ENCODE results near the gene DNAJB8. TPM values are rescaled to one million over a fixed set of nuclear protein-coding genes. Genes with fewer than 3 reads are reported as not detected.
A peak's percentile ranks its signal among the peaks of the same experiment; 100 is the strongest.

DNAJB8 gene
- polyA plus RNA-seq, 1 experiment: not detected

DNA sequence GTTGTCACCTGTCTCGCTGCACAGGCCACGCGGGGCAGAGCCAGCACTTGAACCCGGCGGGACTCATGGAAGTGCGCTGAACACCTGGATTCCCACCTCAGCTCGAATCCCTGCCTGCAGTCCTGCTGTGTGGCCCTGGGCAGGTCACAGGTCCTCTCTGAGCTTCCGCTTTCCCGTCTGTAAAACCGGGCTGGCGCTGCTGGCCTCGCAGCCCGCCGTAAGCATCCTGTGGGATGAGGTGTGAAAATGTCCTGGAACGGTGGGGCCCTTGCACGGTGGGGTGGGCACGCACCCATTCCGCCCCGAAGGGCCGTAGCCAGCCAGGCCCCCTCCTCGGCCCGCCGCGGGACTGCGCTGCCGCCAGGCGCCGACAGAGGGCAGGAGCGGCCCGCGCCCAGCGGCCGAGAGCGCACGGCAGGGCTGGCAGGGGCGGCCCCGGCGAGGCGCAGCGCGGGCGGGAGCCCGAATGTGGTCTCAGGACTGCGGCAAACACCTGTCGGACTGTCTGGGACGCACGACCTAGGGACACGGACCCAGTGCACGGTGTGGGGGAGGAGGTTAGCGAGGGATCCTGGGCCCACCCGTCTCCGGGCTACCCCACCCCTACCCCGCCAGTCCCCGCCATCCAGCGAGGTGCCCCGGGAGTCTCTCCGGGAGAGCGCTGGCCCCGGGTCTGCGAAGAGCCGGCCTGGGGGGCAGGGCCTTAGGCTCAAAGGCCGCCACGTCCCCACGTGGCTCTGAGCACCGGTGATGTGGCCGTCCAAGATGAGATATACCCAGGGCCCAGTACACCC is 40.4 kb downstream of the DNAJB8 start:
- no peak for DNase-seq (ENCODE audit: low read depth)
- Histone ChIP-seq H3K4me3 (ENCODE audit: low read depth, low read length) (peak overlapping the region; percentile 27), H3K36me3 (ENCODE audit: control insufficient read depth, insufficient read depth, low read length) (no peaks in the 10 kb centered on the region), H3K27me3 (ENCODE audit: control insufficient read depth, insufficient read depth, low read length) (0 out of 2 replicates have a peak, but pooled peaks cover 2% of the 10 kb centered on the region)
- TF ChIP-seq CTCF (IDR thresholded peaks at IDR 0.05; ENCODE audit: insufficient read depth, low read depth, low read length): peak; percentile 48
- POLR2A ChIA-PET: no interaction called here
- CTCF ChIA-PET: interaction anchor here (0.6 to 8.7 kb wide), 52 partner anchors 8 to 332 kb away, joined by 3 to 85 read pairs (median 4); partner anchors contain the start of genes EEFSEC, GATA2 and RUVBL1

GRCh38 chr3:128425846-128426127 is 40.9 kb downstream of the DNAJB8 start:
- H3K36me3 ChIP-seq (ENCODE audit: control insufficient read depth, insufficient read depth, low read length): no peaks in the 10 kb centered on the region
- no peak for TF ChIP-seq CTCF (IDR thresholded peaks at IDR 0.05; ENCODE audit: insufficient read depth, low read depth, low read length)

DNA sequence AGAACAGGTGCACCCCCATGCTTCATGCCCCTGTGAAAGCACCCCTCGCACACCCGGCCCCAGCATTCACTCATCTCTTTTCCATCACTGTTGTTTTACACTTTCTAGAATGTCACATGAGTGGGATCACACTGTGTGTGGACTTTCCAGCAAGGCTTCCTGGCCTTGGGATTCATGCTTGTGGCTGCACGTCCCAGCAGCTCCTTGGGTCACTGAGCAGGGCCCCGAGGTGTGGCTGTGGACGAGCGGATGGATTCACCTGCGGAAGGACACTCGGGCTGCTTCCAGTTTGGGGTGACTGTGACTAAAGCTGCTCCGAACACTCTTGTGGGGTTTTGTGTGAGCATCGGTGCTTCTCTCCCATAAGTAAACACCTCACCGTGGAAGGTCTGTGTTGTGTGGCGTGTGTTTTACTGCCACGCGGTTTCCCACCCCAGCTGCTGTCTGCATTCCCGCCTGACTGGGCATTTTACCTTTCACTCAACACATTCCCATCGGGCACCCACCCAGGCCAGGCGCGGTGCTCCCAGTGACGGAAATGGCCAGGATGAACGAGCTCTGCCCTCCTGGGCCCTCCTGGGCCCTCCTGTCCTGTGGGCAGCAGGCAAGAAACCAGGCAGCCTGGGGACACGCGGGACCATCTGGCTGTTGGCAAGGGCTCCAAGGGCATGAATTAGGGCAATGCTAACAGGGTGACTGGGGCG is 41.4 kb downstream of the DNAJB8 start:
- DNase-seq (ENCODE audit: low read depth): no peak
- Histone ChIP-seq H3K36me3 (ENCODE audit: control insufficient read depth, insufficient read depth, low read length) (no peaks in the 10 kb centered on the region), H3K4me3 (ENCODE audit: low read depth, low read length) (no peak overlapping the region), H3K27me3 (ENCODE audit: control insufficient read depth, insufficient read depth, low read length) (no peaks in the 10 kb centered on the region)
- ChIA-PET POLR2A (no interaction called here), CTCF (interaction anchor here (0.6 to 8.7 kb wide), 48 partner anchors 9 to 330 kb away, joined by 3 to 85 read pairs (median 4); partner anchors contain the start of genes EEFSEC, GATA2 and RUVBL1)
- no peak for TF ChIP-seq CTCF (IDR thresholded peaks at IDR 0.05; ENCODE audit: insufficient read depth, low read depth, low read length)

More at GRCh38 chr3:128425846-128426127, 40.9 kb downstream of the DNAJB8 start:
- Histone ChIP-seq H3K4me3 (ENCODE audit: low read depth, low read length) (no peak overlapping the region), H3K27me3 (ENCODE audit: control insufficient read depth, insufficient read depth, low read length) (0 out of 2 replicates have a peak, but pooled peaks cover 2% of the 10 kb centered on the region)
- ChIA-PET CTCF (interaction anchor here (0.6 to 8.7 kb wide), 44 partner anchors 9 to 331 kb away, joined by 3 to 85 read pairs (median 4); partner anchors contain the start of genes EEFSEC and RUVBL1), POLR2A (no interaction called here)
- DNase-seq (ENCODE audit: low read depth): no peak

- TF ChIP-seq CTCF (IDR thresholded peaks at IDR 0.05; ENCODE audit: insufficient read depth, low read depth, low read length): no peak
- Histone ChIP-seq H3K36me3 (ENCODE audit: control insufficient read depth, insufficient read depth, low read length) (no peaks in the 10 kb centered on the region), H3K27me3 (ENCODE audit: control insufficient read depth, insufficient read depth, low read length) (no peaks in the 10 kb centered on the region), H3K4me3 (ENCODE audit: low read depth, low read length) (no peak overlapping the region)
- DNase-seq (ENCODE audit: low read depth): peak; percentile 18
- ChIA-PET POLR2A (interaction anchor here (0.6 kb wide), 1 partner anchor 633 kb away, joined by 3 read pairs; no protein-coding TSS in a partner anchor), CTCF (interaction anchor here (0.7 to 8.7 kb wide), 14 partner anchors 15 to 330 kb away, joined by 3 to 85 read pairs (median 8); partner anchors contain the start of gene GATA2)
Observed at GRCh38 chr3:128424508-128425069, 42.1 kb downstream of the DNAJB8 start.
